ENCODE measurements around the gene ERAP2.

- TF ChIP-seq TAF1 (IDR thresholded peaks at IDR 0.05; ENCODE audit: low read depth, low read length) (no peak), POLR2A (IDR thresholded peaks at IDR 0.05; ENCODE audit: low read depth, low read length) (no peak), PAX5 (IDR thresholded peaks at IDR 0.05; ENCODE audit: insufficient read depth, low read length, severe bottlenecking) (no peak)
Observed at GRCh38 chr5:96927008-96927407, 50.7 kb downstream of the ERAP2 start.

All from GM12891 (cell line).